ENCODE results near the gene ZFP69B. TPM values are rescaled to one million over a fixed set of nuclear protein-coding genes. Genes with fewer than 3 reads are reported as not detected.
"Not testable (repeated sequence)": the region's sequence is repeated elsewhere in the genome, so short reads cannot be mapped to it uniquely, and the experiment has no call there.

ZFP69B gene
- total and polyA plus RNA-seq, 3 donors from 2014 or later = 3.0 to 4.6 (median 4.2) TPM

- intact Hi-C loops (cut with DNase I; ENCODE audit: low total_unique reads) = no loop called here
- Histone ChIP-seq H3K9me3 (no peaks in the 10 kb centered on the region), H3K36me3 (ENCODE audit: low read depth, missing control alignments) (no peaks in the 10 kb centered on the region), H3K27ac (peak overlapping the region; percentile 65 to 72), H3K4me3 (peak overlapping the region; percentile 77 to 82), H3K27me3 (no peaks in the 10 kb centered on the region), H3K4me1 (no peaks in the 10 kb centered on the region)
- no peak for TF ChIP-seq POLR2A (IDR thresholded peaks at IDR 0.05)
- no peak for TF ChIP-seq CTCF (IDR thresholded peaks at IDR 0.05)
- WGBS, 2 donors = 1 to 2% methylated on average over 10 to 17 of the region's 17 CpGs
- peak; percentile 47 for DNase-seq
These were observed 27.4 kb downstream of the ZFP69B start for GRCh38 chr1:40477678-40478053.

GRCh38 chr1:40478276-40478675 is 28.0 kb downstream of the ZFP69B start:
- 26 to 66% methylated on average over 2 of the region's 2 CpGs for WGBS, 2 donors
- DNase-seq = no peak
- no peaks in the 10 kb centered on the region for H3K36me3 ChIP-seq (ENCODE audit: low read depth, missing control alignments)
- intact Hi-C loops (cut with DNase I; ENCODE audit: low total_unique reads) = no loop called here
- H3K4me3 ChIP-seq = peak overlapping the region in 1 of 2 donors; percentile 82
- no peaks in the 10 kb centered on the region for H3K9me3 ChIP-seq
- H3K27me3 ChIP-seq = no peaks in the 10 kb centered on the region
- TF ChIP-seq CTCF (IDR thresholded peaks at IDR 0.05) = no peak
- no peak for TF ChIP-seq POLR2A (IDR thresholded peaks at IDR 0.05)
- no peak overlapping the region for H3K27ac ChIP-seq
- H3K4me1 ChIP-seq = no peaks in the 10 kb centered on the region

- H3K4me3 ChIP-seq = no peak overlapping the region
- H3K9me3 ChIP-seq = no peaks in the 10 kb centered on the region
- no peak overlapping the region for H3K27ac ChIP-seq
- no peaks in the 10 kb centered on the region for H3K36me3 ChIP-seq (ENCODE audit: low read depth, missing control alignments)
- H3K27me3 ChIP-seq = no peaks in the 10 kb centered on the region
- no peak for DNase-seq
- intact Hi-C loops (cut with DNase I; ENCODE audit: low total_unique reads) = no loop called here
- 84 to 89% methylated on average over 4 of the region's 4 CpGs for WGBS, 2 donors
- H3K4me1 ChIP-seq = no peaks in the 10 kb centered on the region
- TF ChIP-seq POLR2A (IDR thresholded peaks at IDR 0.05) (no peak), CTCF (IDR thresholded peaks at IDR 0.05) (no peak)
These were observed 28.9 kb downstream of the ZFP69B start for GRCh38 chr1:40479156-40479555.

GRCh38 chr1:40495315-40495903 is 45.1 kb downstream of the ZFP69B start:
- DNase-seq = no peak
- 94 to 97% methylated on average over 4 of the region's 4 CpGs for WGBS, 2 donors
- Histone ChIP-seq H3K36me3 (ENCODE audit: low read depth, missing control alignments) (no peaks in the 10 kb centered on the region), H3K27ac (no peak overlapping the region), H3K27me3 (no peaks in the 10 kb centered on the region), H3K9me3 (no peaks in the 10 kb centered on the region), H3K4me3 (no peak overlapping the region), H3K4me1 (no peaks in the 10 kb centered on the region)
- TF ChIP-seq CTCF (IDR thresholded peaks at IDR 0.05) = no peak
- TF ChIP-seq POLR2A (IDR thresholded peaks at IDR 0.05) = no peak
- intact Hi-C loops (cut with DNase I; ENCODE audit: low total_unique reads) = no loop called here

GRCh38 chr1:40502651-40503050 is 52.4 kb downstream of the ZFP69B start:
- H3K4me3 ChIP-seq; H3K27ac ChIP-seq; DNase-seq; H3K36me3 ChIP-seq (ENCODE audit: low read depth, missing control alignments); H3K4me1 ChIP-seq; H3K9me3 ChIP-seq; H3K27me3 ChIP-seq; intact Hi-C loops (cut with DNase I; ENCODE audit: low total_unique reads): not testable (repeated sequence)
- WGBS, 2 donors = 88 to 98% methylated on average over 4 of the region's 4 CpGs
